ENCODE measurements around the gene TCP10L.
A peak's percentile ranks its signal among the peaks of the same experiment; 100 is the strongest.
"Not testable (repeated sequence)": the region's sequence is repeated elsewhere in the genome, so short reads cannot be mapped to it uniquely, and the experiment has no call there.

Gene TCP10L

DNA sequence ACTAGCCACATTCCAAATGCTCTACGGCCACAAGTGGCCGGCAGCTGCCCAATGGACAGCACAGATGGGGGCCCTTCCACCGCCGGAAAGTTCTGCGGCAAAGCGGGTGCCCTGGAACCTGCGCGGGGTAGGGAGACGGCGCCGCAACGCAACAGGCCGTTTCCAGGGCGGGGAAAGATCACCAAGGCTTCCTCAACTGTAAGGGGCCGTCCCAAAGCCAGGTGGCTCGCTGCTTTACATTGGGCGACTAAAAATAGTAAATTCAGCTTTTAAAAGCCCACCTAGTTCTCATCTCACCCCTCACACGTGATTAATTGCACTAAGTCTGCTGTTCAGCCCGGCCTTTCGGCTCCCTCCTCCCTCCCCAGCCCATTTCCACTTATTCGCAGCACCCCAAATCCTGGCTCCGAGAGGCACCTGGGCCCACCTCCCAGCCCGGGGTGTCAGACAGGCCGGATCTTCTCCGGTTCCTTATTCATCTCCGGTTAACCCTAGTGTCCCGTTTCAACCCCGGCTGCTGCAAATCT is 26.2 kb upstream of the TCP10L start:
- DNase-seq: peak; percentile 17 to 60 (median 51)
- WGBS (ENCODE audit: insufficient coverage): 0% methylated on average over 26 of the region's 28 CpGs
- Histone ChIP-seq H3K27me3 (replicated peaks in 2 of 5; ENCODE audit: control insufficient read depth in 4 of 5, insufficient read depth in 5 of 5, low read length in 4 of 5) (no peaks in the 10 kb centered on the region), H3K4me3 (ENCODE audit: control insufficient read depth in 1 of 7, extremely low read depth in 1 of 7, insufficient read depth in 4 of 7, low read depth in 2 of 7, low read length in 6 of 7) (peak overlapping the region; percentile 87 to 98 (median 97)), H3K4me1 (ENCODE audit: control extremely low read depth in 1 of 4, control insufficient read depth in 4 of 4, insufficient read depth in 4 of 4, low read length in 3 of 4) (peaks cover 0 to 22% (median 5%) of the 10 kb centered on the region in 4 experiments), H3K27ac (ENCODE audit: insufficient read depth in 1 of 2, low read depth in 1 of 2, low read length in 2 of 2, poor library complexity in 1 of 2, severe bottlenecking in 2 of 2) (peak overlapping the region; percentile 93 to 96), H3K36me3 (ENCODE audit: control insufficient read depth in 4 of 4, insufficient read depth in 4 of 4, low read length in 3 of 4) (peaks cover 5 to 27% (median 15%) of the 10 kb centered on the region in 4 experiments), H3K9me3 (ENCODE audit: control extremely low read depth in 1 of 5, control insufficient read depth in 4 of 5, insufficient read depth in 2 of 5, low read depth in 1 of 5, low read length in 4 of 5) (no peaks in the 10 kb centered on the region)
- CTCF ChIA-PET: interaction anchor here (1.3 to 3.9 kb wide), 2 partner anchors 10 to 209 kb away, joined by 5 to 19 read pairs; no protein-coding TSS in a partner anchor
- POLR2A ChIA-PET: no interaction called here

DNA sequence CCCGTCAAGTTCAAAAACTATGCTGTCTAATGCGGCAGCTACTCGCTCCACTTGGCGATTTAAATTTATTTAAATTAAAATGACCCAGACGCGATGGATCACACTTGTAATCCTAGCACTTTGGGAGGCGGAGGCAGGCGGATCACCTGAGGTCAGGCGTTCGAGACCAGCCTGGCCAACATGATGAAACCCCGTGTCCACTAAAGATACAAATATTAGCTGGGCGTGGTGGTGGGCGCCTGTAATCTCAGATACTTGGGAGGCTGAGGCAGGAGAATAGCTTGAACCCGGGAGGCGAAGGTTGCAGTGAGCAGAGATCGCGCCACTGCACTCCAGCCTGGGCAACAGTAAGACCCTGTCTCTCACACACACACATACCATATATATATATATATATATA is 25.6 kb upstream of the TCP10L start:
- H3K9me3 ChIP-seq (ENCODE audit: control extremely low read depth in 1 of 5, control insufficient read depth in 4 of 5, insufficient read depth in 2 of 5, low read depth in 1 of 5, low read length in 4 of 5); H3K27me3 ChIP-seq (replicated peaks in 2 of 5; ENCODE audit: control insufficient read depth in 4 of 5, insufficient read depth in 5 of 5, low read length in 4 of 5); H3K27ac ChIP-seq (ENCODE audit: insufficient read depth in 1 of 2, low read depth in 1 of 2, low read length in 2 of 2, poor library complexity in 1 of 2, severe bottlenecking in 2 of 2); POLR2A ChIA-PET; DNase-seq: not testable (repeated sequence)
- WGBS (ENCODE audit: insufficient coverage): 94% methylated on average over 11 of the region's 17 CpGs
- Histone ChIP-seq H3K4me1 (ENCODE audit: control extremely low read depth in 1 of 4, control insufficient read depth in 4 of 4, insufficient read depth in 4 of 4, low read length in 3 of 4) (peaks cover 0 to 22% (median 5%) of the 10 kb centered on the region in 4 experiments), H3K36me3 (ENCODE audit: control insufficient read depth in 4 of 4, insufficient read depth in 4 of 4, low read length in 3 of 4) (peaks cover 5 to 33% (median 20%) of the 10 kb centered on the region in 4 experiments), H3K4me3 (ENCODE audit: control insufficient read depth in 1 of 7, extremely low read depth in 1 of 7, insufficient read depth in 4 of 7, low read depth in 2 of 7, low read length in 6 of 7) (peak overlapping the region in 2 of 7 experiments; percentile 97)
- CTCF ChIA-PET: interaction anchor here (3.9 kb wide), 1 partner anchor 10 kb away, joined by 19 read pairs; no protein-coding TSS in a partner anchor

DNA sequence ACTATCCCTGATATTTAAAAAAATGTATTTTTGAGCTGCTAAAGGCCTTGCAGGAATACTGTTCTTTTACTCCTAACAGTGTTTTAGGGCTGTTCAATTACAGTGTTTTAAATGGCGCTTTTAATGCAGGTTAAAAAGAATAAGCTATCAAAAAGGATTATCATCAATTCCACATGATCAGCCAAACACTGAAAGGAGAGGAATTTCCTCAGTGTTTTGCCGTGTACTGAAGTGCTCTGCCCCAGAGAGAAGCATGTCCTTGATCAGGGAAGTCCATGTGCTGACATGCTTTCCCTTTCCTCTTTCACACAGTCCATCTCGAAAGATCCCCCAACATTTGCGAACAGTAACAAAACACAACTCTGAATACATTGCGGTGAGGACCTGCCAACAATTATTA is 23.5 kb upstream of the TCP10L start:
- 100% methylated on average over 4 of the region's 5 CpGs for WGBS (ENCODE audit: insufficient coverage)
- H3K27me3 ChIP-seq (replicated peaks in 2 of 5; ENCODE audit: control insufficient read depth in 4 of 5, insufficient read depth in 5 of 5, low read length in 4 of 5): no peaks in the 10 kb centered on the region
- H3K4me1 ChIP-seq (ENCODE audit: control extremely low read depth in 1 of 4, control insufficient read depth in 4 of 4, insufficient read depth in 4 of 4, low read length in 3 of 4): peaks cover 0 to 22% (median 5%) of the 10 kb centered on the region in 4 experiments
- DNase-seq: no peak
- no peak overlapping the region for H3K4me3 ChIP-seq (ENCODE audit: control insufficient read depth in 1 of 7, extremely low read depth in 1 of 7, insufficient read depth in 4 of 7, low read depth in 2 of 7, low read length in 6 of 7)
- no peak overlapping the region for H3K27ac ChIP-seq (ENCODE audit: insufficient read depth in 1 of 2, low read depth in 1 of 2, low read length in 2 of 2, poor library complexity in 1 of 2, severe bottlenecking in 2 of 2)
- ChIA-PET POLR2A (no interaction called here), CTCF (interaction anchor here (1.0 to 2.3 kb wide), 3 partner anchors 8 to 207 kb away, joined by 4 to 6 read pairs (median 5); no protein-coding TSS in a partner anchor)
- H3K36me3 ChIP-seq (ENCODE audit: control insufficient read depth in 4 of 4, insufficient read depth in 4 of 4, low read length in 3 of 4): peaks cover 11 to 52% (median 35%) of the 10 kb centered on the region in 4 experiments
- no peaks in the 10 kb centered on the region for H3K9me3 ChIP-seq (ENCODE audit: control extremely low read depth in 1 of 5, control insufficient read depth in 4 of 5, insufficient read depth in 2 of 5, low read depth in 1 of 5, low read length in 4 of 5)

DNA sequence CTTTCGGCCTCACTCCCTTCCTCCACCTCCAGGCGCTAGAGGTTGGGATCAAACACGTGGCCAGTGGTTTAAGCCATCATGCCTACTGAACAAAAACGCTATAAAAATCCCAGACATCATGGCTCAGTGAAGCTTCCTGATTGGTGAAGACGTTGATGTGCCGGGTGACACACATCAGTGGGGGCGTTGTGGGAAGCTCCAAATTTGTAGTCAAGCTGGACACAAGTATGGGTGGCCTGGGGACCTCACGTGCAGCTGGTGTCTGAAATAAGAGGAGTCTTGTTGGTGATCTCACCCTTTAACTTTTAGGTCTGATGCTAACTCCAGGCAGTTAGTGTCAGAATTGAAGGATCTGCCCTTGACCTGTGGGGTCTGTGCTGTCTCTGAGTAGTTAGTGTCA is 20.1 kb upstream of the TCP10L start:
- no peaks in the 10 kb centered on the region for H3K27me3 ChIP-seq (replicated peaks in 2 of 5; ENCODE audit: control insufficient read depth in 4 of 5, insufficient read depth in 5 of 5, low read length in 4 of 5)
- no peak overlapping the region for H3K4me3 ChIP-seq (ENCODE audit: control insufficient read depth in 1 of 7, extremely low read depth in 1 of 7, insufficient read depth in 4 of 7, low read depth in 2 of 7, low read length in 6 of 7)
- POLR2A ChIA-PET: no interaction called here
- no peak for DNase-seq
- CTCF ChIA-PET: interaction anchor here (0.9 to 8.7 kb wide), 3 partner anchors 14 to 214 kb away, joined by 3 to 110 read pairs (median 3); no protein-coding TSS in a partner anchor
- peaks cover 24 to 80% (median 49%) of the 10 kb centered on the region in 4 experiments for H3K36me3 ChIP-seq (ENCODE audit: control insufficient read depth in 4 of 4, insufficient read depth in 4 of 4, low read length in 3 of 4)
- 96% methylated on average over 8 of the region's 8 CpGs for WGBS (ENCODE audit: insufficient coverage)
- H3K4me1 ChIP-seq (ENCODE audit: control extremely low read depth in 1 of 4, control insufficient read depth in 4 of 4, insufficient read depth in 4 of 4, low read length in 3 of 4): peaks cover 0 to 4% (median 0%) of the 10 kb centered on the region in 4 experiments
- no peak overlapping the region for H3K27ac ChIP-seq (ENCODE audit: insufficient read depth in 1 of 2, low read depth in 1 of 2, low read length in 2 of 2, poor library complexity in 1 of 2, severe bottlenecking in 2 of 2)
- no peaks in the 10 kb centered on the region for H3K9me3 ChIP-seq (ENCODE audit: control extremely low read depth in 1 of 5, control insufficient read depth in 4 of 5, insufficient read depth in 2 of 5, low read depth in 1 of 5, low read length in 4 of 5)

DNA sequence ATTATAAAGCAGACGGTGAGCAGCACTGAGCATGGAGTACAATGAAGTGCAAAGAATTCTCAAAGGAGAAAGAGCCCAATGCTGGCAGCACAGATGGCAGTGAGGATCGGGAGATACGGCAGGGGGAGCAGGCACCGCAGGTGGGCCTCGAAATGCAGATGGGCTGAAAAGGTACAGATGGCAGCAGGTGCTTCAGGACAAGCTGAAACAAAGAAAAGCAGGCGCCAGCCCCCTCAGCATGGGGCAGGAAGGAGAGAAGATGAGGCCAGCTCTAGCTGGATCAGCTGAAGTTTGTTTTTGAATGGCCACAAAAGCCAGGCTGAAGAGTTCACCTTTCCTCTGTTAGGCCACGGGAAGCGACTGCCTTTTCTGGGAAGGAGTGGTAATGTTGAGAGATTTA is 19.1 kb upstream of the TCP10L start:
- Histone ChIP-seq H3K4me1 (ENCODE audit: control extremely low read depth in 1 of 4, control insufficient read depth in 4 of 4, insufficient read depth in 4 of 4, low read length in 3 of 4) (no peaks in the 10 kb centered on the region), H3K27ac (ENCODE audit: insufficient read depth in 1 of 2, low read depth in 1 of 2, low read length in 2 of 2, poor library complexity in 1 of 2, severe bottlenecking in 2 of 2) (no peak overlapping the region), H3K9me3 (ENCODE audit: control extremely low read depth in 1 of 5, control insufficient read depth in 4 of 5, insufficient read depth in 2 of 5, low read depth in 1 of 5, low read length in 4 of 5) (no peaks in the 10 kb centered on the region), H3K36me3 (ENCODE audit: control insufficient read depth in 4 of 4, insufficient read depth in 4 of 4, low read length in 3 of 4) (peaks cover 22 to 84% (median 51%) of the 10 kb centered on the region in 4 experiments), H3K27me3 (replicated peaks in 2 of 5; ENCODE audit: control insufficient read depth in 4 of 5, insufficient read depth in 5 of 5, low read length in 4 of 5) (no peaks in the 10 kb centered on the region), H3K4me3 (ENCODE audit: control insufficient read depth in 1 of 7, extremely low read depth in 1 of 7, insufficient read depth in 4 of 7, low read depth in 2 of 7, low read length in 6 of 7) (no peak overlapping the region)
- ChIA-PET CTCF (interaction anchor here (8.7 kb wide), 1 partner anchor 201 kb away, joined by 110 read pairs; no protein-coding TSS in a partner anchor), POLR2A (no interaction called here)
- 96% methylated on average over 7 of the region's 8 CpGs for WGBS (ENCODE audit: insufficient coverage)
- DNase-seq: no peak

DNA sequence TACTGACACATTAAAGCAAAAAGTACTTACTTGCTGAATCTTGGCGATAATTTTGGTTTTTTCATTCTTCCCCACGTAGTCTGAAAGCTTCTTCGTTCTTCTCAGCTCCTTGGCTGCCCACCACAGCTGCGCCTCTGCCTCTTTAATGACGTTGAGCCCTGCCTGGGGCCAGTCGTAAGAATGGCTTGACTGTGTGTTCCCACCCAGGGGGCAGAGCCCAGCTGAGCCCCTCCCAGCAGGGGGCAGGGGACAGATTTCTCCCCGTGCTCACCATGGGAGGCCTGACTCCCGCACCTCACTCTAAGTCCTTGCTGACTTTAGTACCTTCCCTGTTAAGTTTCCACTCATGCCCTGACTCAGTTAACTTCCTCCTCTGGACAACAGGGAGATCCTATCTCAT is 17.8 kb upstream of the TCP10L start:
- WGBS (ENCODE audit: insufficient coverage): 94% methylated on average over 8 of the region's 8 CpGs
- H3K9me3 ChIP-seq (ENCODE audit: control extremely low read depth in 1 of 5, control insufficient read depth in 4 of 5, insufficient read depth in 2 of 5, low read depth in 1 of 5, low read length in 4 of 5): no peaks in the 10 kb centered on the region
- no peaks in the 10 kb centered on the region for H3K4me1 ChIP-seq (ENCODE audit: control extremely low read depth in 1 of 4, control insufficient read depth in 4 of 4, insufficient read depth in 4 of 4, low read length in 3 of 4)
- no peaks in the 10 kb centered on the region for H3K27me3 ChIP-seq (replicated peaks in 2 of 5; ENCODE audit: control insufficient read depth in 4 of 5, insufficient read depth in 5 of 5, low read length in 4 of 5)
- H3K27ac ChIP-seq (ENCODE audit: insufficient read depth in 1 of 2, low read depth in 1 of 2, low read length in 2 of 2, poor library complexity in 1 of 2, severe bottlenecking in 2 of 2): no peak overlapping the region
- POLR2A ChIA-PET: no interaction called here
- H3K4me3 ChIP-seq (ENCODE audit: control insufficient read depth in 1 of 7, extremely low read depth in 1 of 7, insufficient read depth in 4 of 7, low read depth in 2 of 7, low read length in 6 of 7): no peak overlapping the region
- DNase-seq: no peak
- H3K36me3 ChIP-seq (ENCODE audit: control insufficient read depth in 4 of 4, insufficient read depth in 4 of 4, low read length in 3 of 4): peaks cover 22 to 86% (median 50%) of the 10 kb centered on the region in 4 experiments
- CTCF ChIA-PET: interaction anchor here (1.0 to 8.7 kb wide), 2 partner anchors 189 to 200 kb away, joined by 4 to 110 read pairs; no protein-coding TSS in a partner anchor

DNA sequence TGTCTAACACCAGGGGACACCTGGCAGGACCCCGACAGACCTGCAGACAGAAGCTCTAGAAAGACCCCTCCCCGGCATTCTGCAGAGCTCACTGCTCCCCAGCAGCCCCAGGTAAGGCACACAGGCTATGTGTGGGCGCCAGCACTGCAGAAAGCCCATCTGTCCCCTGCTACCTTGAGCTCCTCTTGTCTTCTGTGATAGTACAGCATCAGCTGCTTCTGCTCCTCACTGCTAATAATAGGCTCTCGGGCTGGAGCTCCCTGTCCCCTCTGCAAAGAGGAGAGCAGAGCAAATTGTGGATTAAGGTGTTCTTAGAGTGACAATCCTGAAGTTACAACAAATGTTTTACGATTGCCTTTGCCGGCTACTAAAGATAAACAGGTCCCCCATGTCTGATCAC is 16.8 kb upstream of the TCP10L start:
- H3K9me3 ChIP-seq (ENCODE audit: control extremely low read depth in 1 of 5, control insufficient read depth in 4 of 5, insufficient read depth in 2 of 5, low read depth in 1 of 5, low read length in 4 of 5): no peaks in the 10 kb centered on the region
- no peaks in the 10 kb centered on the region for H3K27me3 ChIP-seq (replicated peaks in 2 of 5; ENCODE audit: control insufficient read depth in 4 of 5, insufficient read depth in 5 of 5, low read length in 4 of 5)
- H3K36me3 ChIP-seq (ENCODE audit: control insufficient read depth in 4 of 4, insufficient read depth in 4 of 4, low read length in 3 of 4): peaks cover 19 to 81% (median 48%) of the 10 kb centered on the region in 4 experiments
- WGBS (ENCODE audit: insufficient coverage): 96% methylated on average over 5 of the region's 6 CpGs
- H3K27ac ChIP-seq (ENCODE audit: insufficient read depth in 1 of 2, low read depth in 1 of 2, low read length in 2 of 2, poor library complexity in 1 of 2, severe bottlenecking in 2 of 2): no peak overlapping the region
- H3K4me1 ChIP-seq (ENCODE audit: control extremely low read depth in 1 of 4, control insufficient read depth in 4 of 4, insufficient read depth in 4 of 4, low read length in 3 of 4): no peaks in the 10 kb centered on the region
- DNase-seq: no peak
- CTCF ChIA-PET: interaction anchor here (1.1 to 8.7 kb wide), 6 partner anchors 9 to 199 kb away, joined by 3 to 110 read pairs (median 14); partner anchors contain the start of genes CFAP298 and EVA1C
- H3K4me3 ChIP-seq (ENCODE audit: control insufficient read depth in 1 of 7, extremely low read depth in 1 of 7, insufficient read depth in 4 of 7, low read depth in 2 of 7, low read length in 6 of 7): no peak overlapping the region
- POLR2A ChIA-PET: interaction anchor here (0.9 kb wide), 1 partner anchor 10 kb away, joined by 4 read pairs; the partner anchor contains the start of gene CFAP298
